ENCODE results near the gene PLEKHA7.

DNA sequence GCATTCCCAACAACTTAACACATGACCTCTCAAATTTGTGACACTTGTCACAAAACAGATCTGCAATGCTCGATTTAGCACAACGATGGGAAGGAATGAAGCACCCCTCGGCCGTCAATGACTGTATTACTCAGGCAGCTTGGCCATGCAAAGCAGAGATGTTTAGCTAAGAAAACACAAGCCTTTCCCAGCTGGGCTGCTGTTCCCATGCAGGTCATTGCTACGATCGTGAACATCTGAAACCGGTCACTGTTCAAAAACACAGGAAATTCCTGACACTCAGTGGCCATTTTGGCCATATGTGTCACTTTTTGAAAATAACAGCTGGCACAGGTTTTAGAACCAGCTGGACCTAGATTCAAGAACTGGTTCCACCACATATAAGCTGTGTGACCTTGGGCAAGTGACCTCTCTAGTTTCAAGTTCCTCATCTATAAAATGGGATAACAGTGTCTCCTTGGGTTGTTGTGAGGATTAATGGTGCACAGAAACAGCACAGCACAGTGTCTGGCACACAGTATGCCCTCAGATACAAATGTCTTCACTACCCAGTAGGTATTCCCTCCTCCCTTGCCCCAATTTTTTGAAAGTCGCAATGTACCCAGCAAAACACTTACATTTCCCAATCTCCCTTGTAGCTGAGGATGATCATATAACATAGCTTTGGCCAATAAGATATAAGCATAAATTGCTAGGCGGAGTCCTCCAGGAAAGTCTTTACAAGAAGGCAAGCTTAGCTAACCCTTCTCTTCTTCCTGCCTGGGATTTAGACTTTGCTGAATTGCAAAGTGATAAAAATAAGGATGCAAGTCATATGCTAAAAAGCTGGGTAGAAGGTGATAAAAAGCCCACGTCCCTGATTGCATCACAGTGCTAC is 182.7 kb downstream of the PLEKHA7 start:
- TF ChIP-seq, protein P1, sequence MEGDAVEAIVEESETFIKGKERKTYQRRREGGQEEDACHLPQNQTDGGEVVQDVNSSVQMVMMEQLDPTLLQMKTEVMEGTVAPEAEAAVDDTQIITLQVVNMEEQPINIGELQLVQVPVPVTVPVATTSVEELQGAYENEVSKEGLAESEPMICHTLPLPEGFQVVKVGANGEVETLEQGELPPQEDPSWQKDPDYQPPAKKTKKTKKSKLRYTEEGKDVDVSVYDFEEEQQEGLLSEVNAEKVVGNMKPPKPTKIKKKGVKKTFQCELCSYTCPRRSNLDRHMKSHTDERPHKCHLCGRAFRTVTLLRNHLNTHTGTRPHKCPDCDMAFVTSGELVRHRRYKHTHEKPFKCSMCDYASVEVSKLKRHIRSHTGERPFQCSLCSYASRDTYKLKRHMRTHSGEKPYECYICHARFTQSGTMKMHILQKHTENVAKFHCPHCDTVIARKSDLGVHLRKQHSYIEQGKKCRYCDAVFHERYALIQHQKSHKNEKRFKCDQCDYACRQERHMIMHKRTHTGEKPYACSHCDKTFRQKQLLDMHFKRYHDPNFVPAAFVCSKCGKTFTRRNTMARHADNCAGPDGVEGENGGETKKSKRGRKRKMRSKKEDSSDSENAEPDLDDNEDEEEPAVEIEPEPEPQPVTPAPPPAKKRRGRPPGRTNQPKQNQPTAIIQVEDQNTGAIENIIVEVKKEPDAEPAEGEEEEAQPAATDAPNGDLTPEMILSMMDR (IDR thresholded peaks at IDR 0.05), result no peak
- TF ChIP-seq POLR2A (IDR thresholded peaks at IDR 0.05), result no peak

Data from vagina (tissue), 2 donors.